ENCODE measurements around the gene TUBG2. TPM values are rescaled to one million over a fixed set of nuclear protein-coding genes. Genes with fewer than 3 reads are reported as not detected.

Gene TUBG2
- total and polyA plus RNA-seq, 2 experiments from 2014 or later, result 16.0 to 46.3 TPM

DNA sequence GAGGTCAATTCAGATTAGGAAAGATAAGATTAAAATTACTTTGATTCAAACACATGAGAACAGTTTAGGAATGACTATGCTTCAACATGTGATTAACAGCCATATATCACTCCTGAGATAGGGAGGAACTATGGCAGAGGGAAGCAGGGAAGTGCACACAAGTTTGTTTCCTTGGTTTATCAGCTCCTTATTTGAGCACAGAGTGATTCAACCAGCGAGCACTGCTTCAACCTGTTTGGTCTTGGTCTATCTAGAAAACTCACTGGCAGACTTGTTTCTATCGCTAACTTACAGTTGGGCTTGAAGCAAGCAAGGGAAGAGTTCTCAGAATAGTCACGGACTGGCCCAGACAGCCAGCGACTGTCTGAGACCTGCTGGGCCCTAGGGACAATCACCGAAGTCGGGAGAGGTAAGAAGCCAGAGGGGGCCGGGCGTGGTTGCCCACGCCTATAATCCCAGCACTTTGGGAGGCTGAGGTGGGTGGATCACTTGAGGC is 26.1 kb upstream of the TUBG2 start:
- WGBS (ENCODE audit: low lambda C conversion rate, missing lambda C conversion rate), result 77% methylated on average over 9 of the region's 9 CpGs
- DNase-seq (ENCODE audit: low spot score), result peak; percentile 66
- H2AFZ ChIP-seq, result no peak overlapping the region

DNA sequence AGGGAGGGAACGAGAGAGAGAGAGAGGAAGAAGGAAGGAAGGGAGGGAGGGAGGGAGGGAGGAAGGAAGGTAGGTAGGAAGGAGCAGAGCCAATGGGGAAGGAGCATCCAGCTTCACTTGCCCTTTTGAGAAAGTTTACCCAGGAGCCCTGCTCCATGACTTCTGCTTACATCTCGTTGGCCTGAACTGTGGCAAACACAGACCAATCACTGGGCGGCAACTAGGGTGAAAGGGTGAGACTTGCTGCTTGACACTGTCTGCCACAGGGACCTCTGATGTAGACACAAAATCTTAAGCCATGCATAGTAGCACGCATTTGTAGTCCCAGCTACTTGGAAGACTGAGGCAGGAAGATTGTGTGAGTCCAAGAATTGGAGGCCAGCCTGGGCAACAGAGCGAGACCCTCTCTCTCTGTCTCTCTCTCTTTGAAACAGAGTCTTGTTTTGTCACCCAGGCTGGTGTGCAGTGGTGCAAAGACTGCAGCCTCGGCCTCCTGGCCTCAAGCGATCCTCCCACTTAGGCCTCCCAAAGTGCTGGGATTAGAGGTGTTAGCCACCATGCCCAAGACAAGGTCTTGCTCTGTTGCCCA is 19.5 kb upstream of the TUBG2 start:
- H2AFZ ChIP-seq, result no peak overlapping the region

More for the DNA sequence above, 26.1 kb upstream of the TUBG2 start:
- Histone ChIP-seq H3K27ac (peak overlapping the region; percentile 88), H3K4me1 (ENCODE audit: insufficient read depth) (no peaks in the 10 kb centered on the region), H3K9me3 (ENCODE audit: low read depth) (no peaks in the 10 kb centered on the region), H3K4me2 (no peak overlapping the region), H3K79me2 (no peaks in the 10 kb centered on the region), H3K9me2 (replicated peaks; ENCODE audit: insufficient read depth) (no peaks in the 10 kb centered on the region), H4K20me1 (ENCODE audit: insufficient read depth, poor library complexity, severe bottlenecking) (no peaks in the 10 kb centered on the region), H3K36me3 (replicated peaks; ENCODE audit: insufficient read depth, low read depth) (no peaks in the 10 kb centered on the region), H3K4me3 (no peak overlapping the region), H3K27me3 (no peaks in the 10 kb centered on the region)
- TF ChIP-seq, protein P1, sequence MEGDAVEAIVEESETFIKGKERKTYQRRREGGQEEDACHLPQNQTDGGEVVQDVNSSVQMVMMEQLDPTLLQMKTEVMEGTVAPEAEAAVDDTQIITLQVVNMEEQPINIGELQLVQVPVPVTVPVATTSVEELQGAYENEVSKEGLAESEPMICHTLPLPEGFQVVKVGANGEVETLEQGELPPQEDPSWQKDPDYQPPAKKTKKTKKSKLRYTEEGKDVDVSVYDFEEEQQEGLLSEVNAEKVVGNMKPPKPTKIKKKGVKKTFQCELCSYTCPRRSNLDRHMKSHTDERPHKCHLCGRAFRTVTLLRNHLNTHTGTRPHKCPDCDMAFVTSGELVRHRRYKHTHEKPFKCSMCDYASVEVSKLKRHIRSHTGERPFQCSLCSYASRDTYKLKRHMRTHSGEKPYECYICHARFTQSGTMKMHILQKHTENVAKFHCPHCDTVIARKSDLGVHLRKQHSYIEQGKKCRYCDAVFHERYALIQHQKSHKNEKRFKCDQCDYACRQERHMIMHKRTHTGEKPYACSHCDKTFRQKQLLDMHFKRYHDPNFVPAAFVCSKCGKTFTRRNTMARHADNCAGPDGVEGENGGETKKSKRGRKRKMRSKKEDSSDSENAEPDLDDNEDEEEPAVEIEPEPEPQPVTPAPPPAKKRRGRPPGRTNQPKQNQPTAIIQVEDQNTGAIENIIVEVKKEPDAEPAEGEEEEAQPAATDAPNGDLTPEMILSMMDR (IDR thresholded peaks at IDR 0.05; ENCODE audit: poor library complexity), result no peak
- no peak for TF ChIP-seq EZH2phosphoT487 (IDR thresholded peaks at IDR 0.05; ENCODE audit: low read depth, severe bottlenecking, unreplicated experiment)
- no peak for TF ChIP-seq EZH2 (IDR thresholded peaks at IDR 0.05; ENCODE audit: borderline replicate concordance)

DNA sequence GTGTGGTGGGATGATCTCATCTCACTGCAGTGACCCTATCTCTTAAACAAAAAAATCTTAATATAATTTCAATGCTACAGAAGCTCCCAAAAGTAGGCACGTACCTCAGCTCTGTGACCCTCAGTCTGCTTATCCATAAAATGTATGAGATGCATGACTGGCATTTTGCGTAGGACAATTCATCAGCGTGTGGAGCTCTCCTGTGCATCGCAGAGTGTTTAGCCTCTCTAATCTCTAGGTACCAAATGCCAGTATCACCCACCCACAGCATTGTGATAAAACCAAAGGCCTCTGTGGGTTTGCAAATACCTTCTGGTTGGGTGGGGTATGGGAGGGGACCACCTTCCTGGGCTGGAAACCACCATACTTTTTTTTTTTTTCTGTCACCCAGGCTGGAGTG is 19.0 kb upstream of the TUBG2 start:
- H3K79me2 ChIP-seq, result no peaks in the 10 kb centered on the region
- H3K27ac ChIP-seq, result no peak overlapping the region
- TF ChIP-seq EZH2phosphoT487 (IDR thresholded peaks at IDR 0.05; ENCODE audit: low read depth, severe bottlenecking, unreplicated experiment) (no peak), EZH2 (IDR thresholded peaks at IDR 0.05; ENCODE audit: borderline replicate concordance) (no peak)
- TF ChIP-seq, protein P1 (IDR thresholded peaks at IDR 0.05; ENCODE audit: poor library complexity), result no peak
- H3K36me3 ChIP-seq (replicated peaks; ENCODE audit: insufficient read depth, low read depth), result no peaks in the 10 kb centered on the region
- no peaks in the 10 kb centered on the region for H4K20me1 ChIP-seq (ENCODE audit: insufficient read depth, poor library complexity, severe bottlenecking)
- H3K4me2 ChIP-seq, result no peak overlapping the region
- H3K9me3 ChIP-seq (ENCODE audit: low read depth), result no peaks in the 10 kb centered on the region
- no peak overlapping the region for H3K4me3 ChIP-seq
- no peak overlapping the region for H2AFZ ChIP-seq
- no peak for DNase-seq (ENCODE audit: low spot score)
- H3K27me3 ChIP-seq, result no peaks in the 10 kb centered on the region
- no peaks in the 10 kb centered on the region for H3K9me2 ChIP-seq (replicated peaks; ENCODE audit: insufficient read depth)
- 92% methylated on average over 4 of the region's 4 CpGs for WGBS (ENCODE audit: low lambda C conversion rate, missing lambda C conversion rate)
- no peaks in the 10 kb centered on the region for H3K4me1 ChIP-seq (ENCODE audit: insufficient read depth)

More for the DNA sequence above, 19.5 kb upstream of the TUBG2 start:
- no peak overlapping the region for H3K27ac ChIP-seq
- no peaks in the 10 kb centered on the region for H4K20me1 ChIP-seq (ENCODE audit: insufficient read depth, poor library complexity, severe bottlenecking)
- 84% methylated on average over 6 of the region's 7 CpGs for WGBS (ENCODE audit: low lambda C conversion rate, missing lambda C conversion rate)
- no peaks in the 10 kb centered on the region for H3K9me2 ChIP-seq (replicated peaks; ENCODE audit: insufficient read depth)
- TF ChIP-seq EZH2 (IDR thresholded peaks at IDR 0.05; ENCODE audit: borderline replicate concordance) (no peak), EZH2phosphoT487 (IDR thresholded peaks at IDR 0.05; ENCODE audit: low read depth, severe bottlenecking, unreplicated experiment) (no peak)
- TF ChIP-seq, protein P1 (IDR thresholded peaks at IDR 0.05; ENCODE audit: poor library complexity), result no peak
- DNase-seq (ENCODE audit: low spot score), result no peak
- H3K36me3 ChIP-seq (replicated peaks; ENCODE audit: insufficient read depth, low read depth), result no peaks in the 10 kb centered on the region
- H3K4me1 ChIP-seq (ENCODE audit: insufficient read depth), result no peaks in the 10 kb centered on the region
- H3K4me3 ChIP-seq, result no peak overlapping the region
- H3K27me3 ChIP-seq, result no peaks in the 10 kb centered on the region
- no peaks in the 10 kb centered on the region for H3K79me2 ChIP-seq
- H3K4me2 ChIP-seq, result no peak overlapping the region
- H3K9me3 ChIP-seq (ENCODE audit: low read depth), result no peaks in the 10 kb centered on the region

All from hepatocyte (in vitro differentiated cells).